Osteocyte (in vitro differentiated cells): ENCODE measurements around the gene EGR1. TPM values are rescaled to one million over a fixed set of nuclear protein-coding genes. Genes with fewer than 3 reads are reported as not detected.

Experiments
- DNase-seq: peaks from one replicate; pipeline ENCODE4 v3.0.0; 2021; ENCODE audit warnings: mixed read lengths; ENCODE audit not compliant: unreplicated experiment; ENCODE audit errors: extremely low spot score
- H3K27ac Mint-ChIP-seq: one replicate; pipeline ENCODE4 v1.8.0; 2021; ENCODE audit warnings: mild to moderate bottlenecking, mixed read lengths; ENCODE audit not compliant: unreplicated experiment
- H3K27me3 Mint-ChIP-seq: one replicate; pipeline ENCODE4 v1.8.0; 2021; ENCODE audit warnings: mixed read lengths; ENCODE audit not compliant: unreplicated experiment
- H3K36me3 Mint-ChIP-seq: one replicate; pipeline ENCODE4 v1.8.0; 2021; ENCODE audit warnings: mixed read lengths; ENCODE audit not compliant: unreplicated experiment
- H3K4me1 Mint-ChIP-seq: one replicate; pipeline ENCODE4 v1.8.0; 2021; ENCODE audit warnings: mixed read lengths; ENCODE audit not compliant: unreplicated experiment
- H3K4me3 Mint-ChIP-seq: one replicate; pipeline ENCODE4 v1.8.0; 2021; ENCODE audit warnings: mild to moderate bottlenecking, moderate library complexity, mixed read lengths; ENCODE audit not compliant: unreplicated experiment
- H3K9me3 Mint-ChIP-seq: one replicate; pipeline ENCODE4 v1.8.0; 2021; ENCODE audit warnings: mixed read lengths; ENCODE audit not compliant: unreplicated experiment
- CTCF ChIP-seq: fragments of 200-600 bp; sonication (generic); IDR thresholded peaks from 2 replicates; pipeline ENCODE4 v1.5.0; 2021; ENCODE audit warnings: antibody characterized with exemption, mild to moderate bottlenecking, moderate library complexity
- total RNA-seq: library from RNA; stranded (reverse); gene quantifications from 2 replicates; pipeline ENCODE4 v1.2.1, GENCODE V29; 2021

The EGR1 gene
- total RNA-seq, 1 donor from 2014 or later, result 415 TPM

GRCh38 chr5:138464388-138465260, 655 bp upstream of the EGR1 start:
- peak; percentile 99 for DNase-seq
- peaks cover 25% of the 10 kb centered on the region for H3K36me3 Mint-ChIP-seq
- H3K27me3 Mint-ChIP-seq, result no peaks in the 10 kb centered on the region
- peaks cover 33% of the 10 kb centered on the region for H3K4me1 Mint-ChIP-seq
- peak overlapping the region; percentile 83 for H3K4me3 Mint-ChIP-seq
- no peaks in the 10 kb centered on the region for H3K9me3 Mint-ChIP-seq
- peak; percentile 45 for TF ChIP-seq CTCF
- peak overlapping the region; percentile 92 for H3K27ac Mint-ChIP-seq

- H3K4me3 Mint-ChIP-seq, result peak overlapping the region; percentile 83
- no peaks in the 10 kb centered on the region for H3K9me3 Mint-ChIP-seq
- H3K27ac Mint-ChIP-seq, result peak overlapping the region; percentile 56
- no peak for DNase-seq
- peaks cover 32% of the 10 kb centered on the region for H3K4me1 Mint-ChIP-seq
- H3K27me3 Mint-ChIP-seq, result no peaks in the 10 kb centered on the region
- H3K36me3 Mint-ChIP-seq, result peaks cover 25% of the 10 kb centered on the region
- no peak for TF ChIP-seq CTCF
Observed at GRCh38 chr5:138466125-138466899, 1.0 kb downstream of the EGR1 start.

GRCh38 chr5:138466900-138467710, 1.8 kb downstream of the EGR1 start:
- DNase-seq, result no peak
- Mint-ChIP-seq H3K27me3 (no peaks in the 10 kb centered on the region), H3K27ac (peak overlapping the region; percentile 79), H3K36me3 (peaks cover 25% of the 10 kb centered on the region), H3K4me1 (peaks cover 30% of the 10 kb centered on the region), H3K9me3 (no peaks in the 10 kb centered on the region), H3K4me3 (peak overlapping the region; percentile 83)
- no peak for TF ChIP-seq CTCF

- H3K36me3 Mint-ChIP-seq, result peaks cover 25% of the 10 kb centered on the region
- H3K9me3 Mint-ChIP-seq, result no peaks in the 10 kb centered on the region
- peak overlapping the region; percentile 79 for H3K27ac Mint-ChIP-seq
- H3K4me1 Mint-ChIP-seq, result peaks cover 30% of the 10 kb centered on the region
- H3K27me3 Mint-ChIP-seq, result no peaks in the 10 kb centered on the region
- H3K4me3 Mint-ChIP-seq, result peak overlapping the region; percentile 83
- no peak for DNase-seq
- no peak for TF ChIP-seq CTCF
Observed at GRCh38 chr5:138467711-138468132, 2.4 kb downstream of the EGR1 start.
